H1 (cell line): Measurements from ENCODE around the gene S100A8. TPM values are rescaled to one million over a fixed set of nuclear protein-coding genes. Genes with fewer than 3 reads are reported as not detected.

ENCODE experiments used
- CTCF ChIA-PET: fragments of 300-600 bp; sonication (Branson Sonifier 250); formaldehyde crosslinking; loops from one replicate; lab custom pipeline; 2021; ENCODE audit not compliant: partially characterized antibody; lab: Charles Lee
- POLR2A ChIA-PET: fragments of 300-600 bp; sonication (Branson Sonifier 250); formaldehyde crosslinking; loops from one replicate; lab custom pipeline; 2021; ENCODE audit warnings: inconsistent platforms; ENCODE audit not compliant: partially characterized antibody; lab: Charles Lee
- DNase-seq, 2 experiments: peaks; one replicate each; pipeline versions ENCODE4 v3.0.0 to v3.0.0-alpha.2; 2010 to 2022; ENCODE audit warnings: low spot score in 2 of 2, low read depth in 1 of 2, mixed read lengths in 1 of 2
- FAIRE-seq: peaks from 2 replicates; lab custom pipeline; 2011; peaks lifted over from hg19 to GRCh38; lab: Jason Lieb, UNC
- H2AFZ ChIP-seq: 2 replicates; pipeline ENCODE4 v1.8.1; 2012; ENCODE audit warnings: low read length, inconsistent platforms
- H2AK5ac ChIP-seq: 2 replicates; pipeline ENCODE4 v1.6.1; 2013; ENCODE audit warnings: low read depth, low read length
- H2BK120ac ChIP-seq: replicated peaks from 2 replicates; pipeline ENCODE3; 2013; ENCODE audit warnings: low read depth, low read length, inconsistent platforms
- H2BK12ac ChIP-seq: 2 replicates; pipeline ENCODE4 v1.6.1; 2013; ENCODE audit warnings: low read depth, low read length
- H2BK15ac ChIP-seq: 2 replicates; pipeline ENCODE4 v1.6.1; 2013; ENCODE audit warnings: low read length
- H2BK20ac ChIP-seq: 2 replicates; pipeline ENCODE4 v1.6.1; 2013; ENCODE audit warnings: low read length
- H2BK5ac ChIP-seq: 2 replicates; pipeline ENCODE4 v1.6.1; 2013; ENCODE audit warnings: low read depth, low read length
- H3K14ac ChIP-seq: 2 replicates; pipeline ENCODE4 v1.6.1; 2013; ENCODE audit warnings: inconsistent platforms; ENCODE audit not compliant: insufficient read length
- H3K18ac ChIP-seq: 2 replicates; pipeline ENCODE4 v1.6.1; 2013; ENCODE audit warnings: low read length; ENCODE audit errors: extremely low read depth
- H3K23ac ChIP-seq: 2 replicates; pipeline ENCODE4 v1.6.1; 2013; ENCODE audit warnings: inconsistent platforms; ENCODE audit not compliant: insufficient read length
- H3K23me2 ChIP-seq: 2 replicates; pipeline ENCODE4 v1.6.1; 2013; ENCODE audit warnings: low read depth, low read length
- H3K27ac ChIP-seq: 2 replicates; pipeline ENCODE4 v1.6.1; 2011; ENCODE audit warnings: low read depth, low read length, inconsistent platforms
- H3K27me3 ChIP-seq, 4 experiments: replicated peaks in 1 of 4; 1 replicate in 1 of 4; 2 replicates in 3 of 4; pipeline versions ENCODE4 v1.6.1 to v1.8.1; 2011 to 2013; ENCODE audit warnings: low read length in 3 of 4, mild to moderate bottlenecking in 3 of 4, inconsistent platforms in 2 of 4, mixed read lengths in 2 of 4, moderate library complexity in 1 of 4; ENCODE audit not compliant: control insufficient read depth in 3 of 4, insufficient read depth in 3 of 4; ENCODE audit errors: extremely low read depth in 1 of 4
- H3K36me3 ChIP-seq, 4 experiments: 2 replicates each; pipeline versions ENCODE4 v1.6.1 to v1.8.1; 2011 to 2013; ENCODE audit warnings: mild to moderate bottlenecking in 4 of 4, low read length in 3 of 4, moderate library complexity in 2 of 4, control low read depth in 1 of 4, inconsistent platforms in 1 of 4; ENCODE audit not compliant: insufficient read depth in 4 of 4, control insufficient read depth in 2 of 4
- H3K4ac ChIP-seq: replicated peaks from 2 replicates; pipeline ENCODE3; 2013; ENCODE audit warnings: low read length, low read depth, mixed read lengths, inconsistent platforms; ENCODE audit not compliant: insufficient read length
- H3K4me1 ChIP-seq, 4 experiments: replicated peaks in 1 of 4; 1 replicate in 1 of 4; 2 replicates in 3 of 4; pipeline versions ENCODE4 v1.6.1 to v1.8.1; 2011 to 2013; ENCODE audit warnings: low read length in 3 of 4, inconsistent platforms in 2 of 4, mixed read lengths in 1 of 4; ENCODE audit not compliant: insufficient read depth in 4 of 4, control insufficient read depth in 3 of 4
- H3K4me2 ChIP-seq, 2 experiments: 2 replicates each; pipeline versions ENCODE4 v1.6.1 to v1.8.1; 2011 to 2013; ENCODE audit warnings: low read depth in 2 of 2, low read length in 2 of 2, control low read depth in 1 of 2, inconsistent platforms in 1 of 2, mild to moderate bottlenecking in 1 of 2; ENCODE audit not compliant: insufficient read depth in 1 of 2
- H3K4me3 ChIP-seq, 4 experiments: fragments of 200-600, 300-600 bp in 1 of 4; sonication (generic), shearing (Covaris generic), sonication (Bioruptor Twin) in 1 of 4; 2 replicates each; pipeline versions ENCODE4 v1.5.1 to v1.8.1; 2011 to 2016; ENCODE audit warnings: low read length in 4 of 4, low read depth in 3 of 4, control low read depth in 2 of 4, inconsistent platforms in 2 of 4, mild to moderate bottlenecking in 2 of 4, mixed read lengths in 1 of 4, moderate library complexity in 1 of 4; ENCODE audit not compliant: insufficient read depth in 2 of 4; ENCODE audit errors: extremely low read depth in 1 of 4
- H3K56ac ChIP-seq: replicated peaks from 2 replicates; pipeline ENCODE3; 2013; ENCODE audit warnings: low read depth, mild to moderate bottlenecking, mixed read lengths, low read length, inconsistent platforms; ENCODE audit not compliant: insufficient read length
- H3K79me1 ChIP-seq: 2 replicates; pipeline ENCODE4 v1.6.1; 2013; ENCODE audit warnings: low read depth, low read length, control low read depth
- H3K79me2 ChIP-seq, 2 experiments: 2 replicates each; pipeline versions ENCODE4 v1.6.1 to v1.8.1; 2012 to 2013; ENCODE audit warnings: low read length in 2 of 2, mild to moderate bottlenecking in 2 of 2, inconsistent platforms in 1 of 2; ENCODE audit not compliant: insufficient read depth in 2 of 2, control insufficient read depth in 1 of 2
- H3K9ac ChIP-seq, 4 experiments: replicated peaks in 1 of 4; 1 replicate in 1 of 4; 2 replicates in 3 of 4; pipeline versions ENCODE4 v1.6.1 to v1.8.1; 2011 to 2013; ENCODE audit warnings: low read depth in 3 of 4, low read length in 3 of 4, control low read depth in 2 of 4, mild to moderate bottlenecking in 2 of 4, moderate library complexity in 2 of 4, inconsistent platforms in 1 of 4; ENCODE audit errors: extremely low read depth in 1 of 4
- H3K9me3 ChIP-seq, 2 experiments: 2 replicates each; pipeline versions ENCODE4 v1.6.1 to v1.8.1; 2012 to 2013; ENCODE audit warnings: mild to moderate bottlenecking in 2 of 2, moderate library complexity in 2 of 2, control low read depth in 1 of 2, inconsistent platforms in 1 of 2, low read depth in 1 of 2, low read length in 1 of 2, mixed read lengths in 1 of 2; ENCODE audit not compliant: insufficient read depth in 2 of 2
- H4K20me1 ChIP-seq, 2 experiments: replicated peaks in 1 of 2; 2 replicates each; pipeline versions ENCODE3 to v1.8.1; 2011 to 2013; ENCODE audit warnings: inconsistent platforms in 2 of 2, low read length in 2 of 2, mild to moderate bottlenecking in 1 of 2; ENCODE audit not compliant: insufficient read depth in 2 of 2, control insufficient read depth in 1 of 2
- H4K5ac ChIP-seq: 2 replicates; pipeline ENCODE4 v1.6.1; 2013; ENCODE audit warnings: low read length, low read depth, mixed read lengths, inconsistent platforms; ENCODE audit not compliant: insufficient read length
- H4K8ac ChIP-seq: 2 replicates; pipeline ENCODE4 v1.8.0; 2013; ENCODE audit warnings: mild to moderate bottlenecking, moderate library complexity, low read length, inconsistent platforms; ENCODE audit not compliant: insufficient read depth; ENCODE audit errors: extremely low read depth
- H4K91ac ChIP-seq: replicated peaks from 2 replicates; pipeline ENCODE3; 2013; ENCODE audit warnings: low read length, mixed read lengths, inconsistent platforms; ENCODE audit not compliant: insufficient read length
- CBX8 ChIP-seq: fragments of 300-800, 300-1000 bp; sonication (generic); IDR thresholded peaks from 2 replicates; pipeline ENCODE4 v1.7.1; 2016; ENCODE audit warnings: low read depth, low read length, borderline replicate concordance
- CTBP2 ChIP-seq: IDR thresholded peaks from 2 replicates; pipeline ENCODE4 v1.7.0; 2011; ENCODE audit warnings: borderline replicate concordance, mild to moderate bottlenecking, moderate library complexity, mixed read lengths, low read length; ENCODE audit not compliant: insufficient read depth, insufficient read length
- TBP ChIP-seq: IDR thresholded peaks from 2 replicates; pipeline ENCODE4 v1.6.1; 2011; ENCODE audit warnings: low read depth, low read length, improper control_type of control experiment
- WGBS, 2 experiments: shearing (Covaris generic) in 1 of 2; methylation state at CpG; one replicate each; pipeline versions ENCODE4 v1.1.6 to v1.1.7; 2013 to 2015; ENCODE audit warnings: low lambda C conversion rate in 2 of 2, mixed read lengths in 2 of 2, inconsistent platforms in 1 of 2, low coverage in 1 of 2, missing lambda C conversion rate in 1 of 2; ENCODE audit not compliant: insufficient replicate concordance in 2 of 2, insufficient coverage in 1 of 2, insufficient read length in 1 of 2; ENCODE audit errors: extremely low coverage in 1 of 2, missing lambda C conversion rate in 1 of 2; 5-methylcytosine and 5-hydroxymethylcytosine counted together
- long read RNA-seq, 2 experiments: library from RNA in 1 of 2; library from capped mRNA in 1 of 2; stranded (forward); transcript quantifications; one replicate each; pipeline ENCODE4 v2.0.0, GENCODE V29; 2021; ENCODE audit warnings: inconsistent platforms in 1 of 2
- polyA minus RNA-seq, 3 experiments: library from RNA; depleted of rRNA, polyadenylated mRNA; stranded (reverse); fragments of >200 nt; gene quantifications; 1 replicate in 2 of 3; 2 replicates in 1 of 3; pipeline ENCODE4 v1.2.3, GENCODE V29; 2011
- polyA plus RNA-seq, 7 experiments: library from polyadenylated mRNA; depleted of rRNA in 3 of 7; stranded (reverse) in 5 of 7; unstranded in 2 of 7; fragments of >200 nt in 5 of 7; fragments of 200-250 nt in 2 of 7; gene quantifications; 1 replicate in 5 of 7; 2 replicates in 1 of 7; 4 replicates in 1 of 7; pipeline versions ENCODE4 v1.2.1 to v1.2.3, GENCODE V29; 2011 to 2013; ENCODE audit warnings: missing spikeins in 2 of 7, mixed read lengths in 2 of 7
- total RNA-seq: library from RNA; stranded (reverse); fragmentation: NEBNext Ultra II Directional; extraction: Animal tissue kit (Norgen Biotek cat#: 25700); gene quantifications from 2 replicates; pipeline ENCODE4 v1.2.1, GENCODE V29; 2021

S100A8 gene
- total RNA-seq (not detected in 2 replicates), polyA plus RNA-seq (2011; rRNA removed) (not detected in 2 replicates), polyA minus RNA-seq (2011; rRNA and poly(A)+ RNA removed) (not detected in 2 replicates)
- not detected for polyA plus RNA-seq (2011; cell fraction: cytosol; rRNA removed)
- polyA plus RNA-seq (2011; cell fraction: nucleus; rRNA removed): not detected
- polyA plus RNA-seq (2012, experiment 1 of 2): not detected in 4 replicates
- polyA plus RNA-seq (2012, experiment 2 of 2): not detected
- not detected for polyA plus RNA-seq (2013, experiment 1 of 2)
- polyA plus RNA-seq (2013, experiment 2 of 2): not detected
- not detected for polyA minus RNA-seq (2011; cell fraction: cytosol; rRNA and poly(A)+ RNA removed)
- polyA minus RNA-seq (2011; cell fraction: nucleus; rRNA and poly(A)+ RNA removed): not detected
- long read RNA-seq, experiment 1: 0 reads
- long read RNA-seq, experiment 2: 0 reads

DNA sequence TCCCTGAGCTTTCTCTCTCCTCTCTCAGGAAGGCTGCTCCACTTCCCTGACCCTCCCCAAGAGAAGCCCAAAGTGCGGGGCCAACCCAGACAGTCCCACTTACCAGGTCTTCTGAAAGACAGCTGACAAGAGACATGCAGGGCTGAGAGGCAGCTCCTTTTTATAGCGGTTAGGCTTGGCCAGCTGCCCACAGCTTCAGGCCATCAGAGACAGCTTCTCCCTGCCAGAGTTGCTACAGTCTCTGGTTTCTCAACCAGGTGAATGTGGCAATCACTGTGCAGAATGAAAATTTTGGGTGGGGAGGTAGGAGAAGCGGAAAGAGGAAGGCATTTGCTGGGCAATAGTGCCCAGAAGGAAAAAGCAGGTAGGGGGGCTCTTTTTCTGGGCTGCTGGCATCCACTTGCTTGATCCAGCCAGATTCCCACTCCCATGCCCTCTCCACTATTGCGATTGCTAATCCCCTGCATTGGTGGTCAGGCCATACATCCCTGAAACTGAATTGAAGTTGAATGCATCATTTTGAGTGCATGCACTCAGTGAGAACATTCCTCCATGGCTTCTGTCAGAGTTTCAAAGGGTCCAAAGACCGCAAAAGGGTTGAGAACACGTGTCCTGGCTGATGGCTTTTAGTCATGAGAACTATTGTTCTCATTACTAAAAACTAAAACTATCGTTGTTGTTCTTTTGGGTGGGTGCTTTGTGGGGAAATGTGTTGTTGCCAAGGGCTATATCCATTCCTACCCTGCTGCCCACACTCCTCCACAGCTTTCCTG is at the start of gene S100A8:
S100A8 (minus strand) TSS at position 136 of the 773 bp plus-strand sequence. CDS start 538 bp downstream, outside the sequence.
- Histone ChIP-seq H3K79me2 (no peaks in the 10 kb centered on the region), H2AFZ (no peak within 1 kb of the TSS), H2BK5ac (no peak within 1 kb of the TSS), H3K9me3 (no peaks in the 10 kb centered on the region), H3K56ac (no peak within 1 kb of the TSS), H3K4ac (no peak within 1 kb of the TSS), H3K23ac (no peak within 1 kb of the TSS), H3K14ac (no peak within 1 kb of the TSS), H3K4me3 (no peak within 1 kb of the TSS), H3K9ac (no peak within 1 kb of the TSS), H4K8ac (no peak within 1 kb of the TSS), H2BK20ac (no peak within 1 kb of the TSS), H2AK5ac (no peak within 1 kb of the TSS), H2BK120ac (no peak within 1 kb of the TSS), H3K4me1 (no peaks in the 10 kb centered on the region), H4K5ac (no peak within 1 kb of the TSS), H3K27ac (no peak within 1 kb of the TSS), H3K23me2 (no peaks in the 10 kb centered on the region), H4K91ac (no peak within 1 kb of the TSS), H3K27me3 (peaks cover 0 to 2% (median 0%) of the 10 kb centered on the region in 4 experiments; a peak in 1 of 7 replicates), H2BK12ac (no peak within 1 kb of the TSS), H3K18ac (no peak within 1 kb of the TSS), H4K20me1 (no peaks in the 10 kb centered on the region), H3K79me1 (no peaks in the 10 kb centered on the region), H2BK15ac (no peak within 1 kb of the TSS), H3K36me3 (no peaks in the 10 kb centered on the region), H3K4me2 (no peak within 1 kb of the TSS)
- FAIRE-seq: no peak
- DNase-seq: no peak
- ChIA-PET CTCF (interaction anchor here (1.0 to 2.7 kb wide), 5 partner anchors 9 to 104 kb away, joined by 3 to 10 read pairs (median 7); no protein-coding TSS in a partner anchor), POLR2A (interaction anchor here (1.2 kb wide), 1 partner anchor 23 kb away, joined by 3 read pairs; no protein-coding TSS in a partner anchor)
- 85% methylated on average over 7 of the region's 7 CpGs; no CpG with 5 or more reads in 1 of the 2 experiments for WGBS, 2 experiments
- TF ChIP-seq CBX8 (no peak), CTBP2 (no peak), TBP (no peak)
